ENCODE measurements around the gene TEX52. TPM values are rescaled to one million over a fixed set of nuclear protein-coding genes. Genes with fewer than 3 reads are reported as not detected.

The TEX52 gene
- total RNA-seq (not detected), polyA plus RNA-seq (not detected)

DNA sequence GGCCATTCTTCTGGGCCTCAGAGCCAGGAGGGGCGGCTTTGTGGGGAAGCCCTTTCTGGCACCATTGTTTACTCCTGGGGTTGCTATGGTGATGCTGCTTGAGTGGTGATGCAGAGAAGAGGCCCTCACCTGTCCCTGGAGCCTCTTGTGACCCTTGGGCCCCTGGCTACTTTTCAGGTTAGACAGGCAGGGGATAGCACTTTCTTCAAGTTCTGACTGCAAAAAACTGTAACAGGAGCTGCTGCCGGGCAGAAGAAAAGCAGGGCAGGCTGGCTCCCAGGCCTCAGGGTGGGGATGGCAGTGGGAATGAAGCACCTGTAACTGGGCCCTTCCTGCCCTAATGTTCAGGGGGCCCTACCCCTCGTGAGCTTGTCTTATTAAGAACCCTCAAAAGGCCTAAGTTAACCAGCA is at the start of gene TEX52:
TEX52 (minus strand) TSS at position 19 of the 411 bp plus-strand sequence; CDS start at position 6, 13 bp downstream.
- no peak within 1 kb of the TSS for H3K27ac ChIP-seq (ENCODE audit: low read depth, low read length)
- H3K4me1 Mint-ChIP-seq: peaks cover 0 to 2% (median 0%) of the 10 kb centered on the region in 4 donors
- intact Hi-C loops (cut with micrococcal nuclease): no loop called here
- peak within 1 kb of the TSS in 1 of 7 donors; percentile 81 for H3K27ac Mint-ChIP-seq
- H3K4me1 ChIP-seq (ENCODE audit: insufficient read depth, low read length): no peaks in the 10 kb centered on the region
- H3K4me3 ChIP-seq (ENCODE audit: low read length in 2 of 2): no peak within 1 kb of the TSS
- H3K36me3 ChIP-seq (ENCODE audit: insufficient read depth, low read length): no peaks in the 10 kb centered on the region
- no peak for DNase-seq
- CTCF ChIA-PET (ENCODE audit: partially characterized antibody): interaction anchor here (1.1 kb wide), 1 partner anchor 28 kb away, joined by 3 read pairs; no protein-coding TSS in a partner anchor
- no peaks in the 10 kb centered on the region for H3K27me3 Mint-ChIP-seq
- H3K4me3 Mint-ChIP-seq: no peak within 1 kb of the TSS
- H3K36me3 Mint-ChIP-seq: peaks cover 10 to 12% of the 10 kb centered on the region in 2 donors
- no peaks in the 10 kb centered on the region for H3K27me3 ChIP-seq (ENCODE audit: insufficient read depth, low read length)
- no peaks in the 10 kb centered on the region for H3K9me3 ChIP-seq (ENCODE audit: control insufficient read depth in 1 of 2, low read length in 2 of 2)
- POLR2A ChIA-PET (ENCODE audit: partially characterized antibody): no interaction called here
- H3K9me3 Mint-ChIP-seq: no peaks in the 10 kb centered on the region

DNA sequence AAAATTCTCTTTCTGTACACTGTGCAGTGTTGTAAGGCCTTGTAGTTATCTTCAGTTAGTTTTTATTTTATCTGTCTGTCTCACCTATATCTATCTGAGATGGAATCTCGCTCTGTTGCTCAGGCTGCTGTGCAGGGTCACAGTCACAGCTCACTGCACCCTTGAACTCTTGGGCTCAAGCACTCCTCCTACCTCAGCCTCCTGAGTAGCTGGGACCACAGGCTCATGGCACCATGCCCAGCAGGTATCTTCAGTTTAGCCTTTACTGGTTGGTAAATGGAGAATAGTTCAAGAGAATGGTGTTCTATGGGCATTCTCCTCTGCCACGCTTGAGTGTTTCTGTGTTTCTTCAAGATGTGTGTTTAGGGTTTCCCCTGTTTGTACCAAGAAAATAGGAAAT is 47.4 kb upstream of the TEX52 start:
- ChIA-PET CTCF (ENCODE audit: partially characterized antibody) (no interaction called here), POLR2A (ENCODE audit: partially characterized antibody) (no interaction called here)
- Mint-ChIP-seq H3K4me3 (no peak overlapping the region), H3K27ac (no peak overlapping the region), H3K4me1 (peaks cover 0 to 3% (median 0%) of the 10 kb centered on the region in 4 donors), H3K36me3 (peaks cover 0 to 2% of the 10 kb centered on the region in 2 donors), H3K27me3 (no peaks in the 10 kb centered on the region), H3K9me3 (no peaks in the 10 kb centered on the region)
- no peaks in the 10 kb centered on the region for H3K27me3 ChIP-seq (ENCODE audit: insufficient read depth, low read length)
- no peaks in the 10 kb centered on the region for H3K9me3 ChIP-seq (ENCODE audit: control insufficient read depth in 1 of 2, low read length in 2 of 2)
- intact Hi-C loops (cut with micrococcal nuclease): no loop called here
- no peaks in the 10 kb centered on the region for H3K4me1 ChIP-seq (ENCODE audit: insufficient read depth, low read length)
- no peaks in the 10 kb centered on the region for H3K36me3 ChIP-seq (ENCODE audit: insufficient read depth, low read length)
- no peak for DNase-seq
- H3K4me3 ChIP-seq (ENCODE audit: low read length in 2 of 2): no peak overlapping the region
- no peak overlapping the region for H3K27ac ChIP-seq (ENCODE audit: low read depth, low read length)

DNA sequence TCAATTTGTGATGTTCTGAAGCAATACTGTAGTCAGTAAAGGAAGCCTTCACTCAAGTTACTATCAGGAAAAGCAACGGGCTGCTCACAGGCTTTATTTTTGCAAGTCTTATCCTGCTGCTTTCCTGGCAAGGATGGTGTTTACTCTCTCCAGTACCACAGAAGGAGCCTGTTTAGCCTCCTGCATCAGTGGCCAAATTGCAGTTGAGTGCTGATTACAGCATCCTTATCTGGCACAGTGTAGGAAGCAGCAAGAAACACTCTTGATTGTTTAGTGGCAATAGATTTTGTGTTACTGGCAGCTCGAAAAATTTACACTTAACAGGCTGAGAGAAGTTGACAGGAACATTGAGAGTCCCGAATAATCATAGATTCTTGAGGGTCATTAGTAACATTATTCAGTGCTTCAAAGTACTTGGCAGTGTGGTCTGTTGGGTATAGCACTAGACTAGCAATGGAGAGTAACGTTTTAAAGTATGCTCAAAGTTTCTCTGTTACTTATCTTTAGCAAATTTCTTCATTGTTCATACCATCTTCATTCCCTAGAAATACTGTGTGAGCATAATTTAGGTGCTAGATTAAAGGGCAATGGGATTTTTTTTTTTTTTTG is 45.5 kb upstream of the TEX52 start:
- Mint-ChIP-seq H3K27me3 (no peaks in the 10 kb centered on the region), H3K36me3 (no peaks in the 10 kb centered on the region), H3K9me3 (no peaks in the 10 kb centered on the region), H3K27ac (no peak overlapping the region), H3K4me3 (no peak overlapping the region), H3K4me1 (peaks cover 0 to 3% (median 0%) of the 10 kb centered on the region in 4 donors)
- Histone ChIP-seq H3K27ac (ENCODE audit: low read depth, low read length) (no peak overlapping the region), H3K36me3 (ENCODE audit: insufficient read depth, low read length) (no peaks in the 10 kb centered on the region), H3K4me1 (ENCODE audit: insufficient read depth, low read length) (no peaks in the 10 kb centered on the region), H3K9me3 (ENCODE audit: control insufficient read depth in 1 of 2, low read length in 2 of 2) (no peaks in the 10 kb centered on the region), H3K27me3 (ENCODE audit: insufficient read depth, low read length) (no peaks in the 10 kb centered on the region), H3K4me3 (ENCODE audit: low read length in 2 of 2) (no peak overlapping the region)
- no peak for DNase-seq
- intact Hi-C loops (cut with micrococcal nuclease): no loop called here
- POLR2A ChIA-PET (ENCODE audit: partially characterized antibody): no interaction called here
- CTCF ChIA-PET (ENCODE audit: partially characterized antibody): no interaction called here

DNA sequence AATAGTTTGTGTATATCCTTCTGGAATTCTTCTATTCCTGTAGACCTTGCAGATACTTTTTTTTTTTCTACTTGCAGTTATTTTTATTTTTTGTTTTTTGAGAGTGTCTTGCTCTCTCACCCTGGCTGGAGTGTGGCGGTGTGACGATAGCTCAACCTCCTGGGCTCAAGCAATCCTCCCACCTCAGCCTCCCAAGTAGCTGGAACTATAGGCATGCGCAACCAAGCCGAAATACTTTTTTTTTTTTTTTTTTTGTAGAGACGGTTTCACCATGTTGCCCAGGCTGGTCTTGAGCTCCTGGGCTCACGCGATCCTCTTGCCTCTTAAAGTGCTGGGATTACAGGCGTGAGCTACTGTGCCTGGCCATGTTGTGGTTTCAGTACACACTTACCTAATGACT is 43.8 kb upstream of the TEX52 start:
- DNase-seq: no peak
- intact Hi-C loops (cut with micrococcal nuclease): no loop called here

DNA sequence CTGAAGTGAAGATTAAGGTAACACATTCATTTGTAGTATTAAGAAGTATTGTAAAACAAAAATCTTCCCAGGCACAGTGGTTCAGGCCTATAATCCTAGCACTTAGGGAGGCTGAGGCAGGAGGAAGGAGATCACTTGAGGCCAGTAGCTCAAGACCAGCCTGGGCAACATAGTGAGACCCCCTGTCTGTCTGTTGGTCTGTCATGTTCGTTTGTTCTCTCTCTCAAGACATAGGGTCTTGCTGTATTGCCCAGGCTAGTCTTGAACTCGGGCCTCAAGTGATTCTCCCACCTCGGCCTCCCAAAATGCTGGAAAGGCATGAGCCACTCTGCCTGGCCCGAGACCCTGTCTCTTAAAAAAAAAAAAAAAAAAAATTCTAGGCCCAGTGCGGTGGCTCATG is 40.6 kb upstream of the TEX52 start:
- Histone ChIP-seq H3K27ac (ENCODE audit: low read depth, low read length) (no peak overlapping the region), H3K4me3 (ENCODE audit: low read length in 2 of 2) (no peak overlapping the region), H3K36me3 (ENCODE audit: insufficient read depth, low read length) (no peaks in the 10 kb centered on the region), H3K27me3 (ENCODE audit: insufficient read depth, low read length) (no peaks in the 10 kb centered on the region), H3K9me3 (ENCODE audit: control insufficient read depth in 1 of 2, low read length in 2 of 2) (no peaks in the 10 kb centered on the region), H3K4me1 (ENCODE audit: insufficient read depth, low read length) (no peaks in the 10 kb centered on the region)
- ChIA-PET CTCF (ENCODE audit: partially characterized antibody) (no interaction called here), POLR2A (ENCODE audit: partially characterized antibody) (no interaction called here)
- Mint-ChIP-seq H3K9me3 (no peaks in the 10 kb centered on the region), H3K4me3 (no peak overlapping the region), H3K36me3 (no peaks in the 10 kb centered on the region), H3K4me1 (peaks cover 0 to 8% (median 4%) of the 10 kb centered on the region in 4 donors), H3K27me3 (no peaks in the 10 kb centered on the region), H3K27ac (no peak overlapping the region)
- intact Hi-C loops (cut with micrococcal nuclease): no loop called here
- DNase-seq: no peak

More for the DNA sequence above, 43.8 kb upstream of the TEX52 start:
- no peak overlapping the region for H3K4me3 Mint-ChIP-seq
- H3K9me3 ChIP-seq (ENCODE audit: control insufficient read depth in 1 of 2, low read length in 2 of 2): no peaks in the 10 kb centered on the region
- H3K27me3 Mint-ChIP-seq: no peaks in the 10 kb centered on the region
- POLR2A ChIA-PET (ENCODE audit: partially characterized antibody): interaction anchor here (1.0 kb wide), 1 partner anchor 24 kb away, joined by 4 read pairs; the partner anchor contains the start of genes FOXM1 and RHNO1
- H3K36me3 ChIP-seq (ENCODE audit: insufficient read depth, low read length): no peaks in the 10 kb centered on the region
- no peak overlapping the region for H3K27ac Mint-ChIP-seq
- H3K27me3 ChIP-seq (ENCODE audit: insufficient read depth, low read length): no peaks in the 10 kb centered on the region
- H3K4me3 ChIP-seq (ENCODE audit: low read length in 2 of 2): no peak overlapping the region
- no peak overlapping the region for H3K27ac ChIP-seq (ENCODE audit: low read depth, low read length)
- H3K4me1 ChIP-seq (ENCODE audit: insufficient read depth, low read length): no peaks in the 10 kb centered on the region
- H3K9me3 Mint-ChIP-seq: no peaks in the 10 kb centered on the region
- CTCF ChIA-PET (ENCODE audit: partially characterized antibody): interaction anchor here (1.1 kb wide), 1 partner anchor 22 kb away, joined by 4 read pairs; no protein-coding TSS in a partner anchor
- peaks cover 0 to 4% (median 0%) of the 10 kb centered on the region in 4 donors for H3K4me1 Mint-ChIP-seq
- no peaks in the 10 kb centered on the region for H3K36me3 Mint-ChIP-seq

DNA sequence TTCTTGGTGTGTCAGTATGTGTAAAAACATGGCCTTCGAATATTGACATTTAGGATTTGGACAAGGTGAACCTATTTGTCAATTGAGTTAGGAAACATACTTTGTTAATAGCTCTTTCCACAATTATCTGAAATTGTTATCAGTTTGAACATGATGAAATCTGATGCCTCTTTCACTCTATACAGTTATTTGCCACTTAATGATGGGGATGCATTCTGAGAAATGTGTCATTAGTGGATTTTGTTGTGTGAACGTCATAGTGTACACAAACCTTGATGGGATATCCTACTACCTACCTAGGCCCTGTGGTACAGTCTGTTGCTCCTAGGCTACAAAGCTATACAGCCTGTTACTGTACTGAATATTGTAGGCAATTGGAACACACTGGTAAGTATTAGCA is 38.7 kb upstream of the TEX52 start:
- H3K36me3 Mint-ChIP-seq: peaks cover 0 to 3% of the 10 kb centered on the region in 2 donors
- H3K9me3 Mint-ChIP-seq: peaks cover 0 to 3% (median 0%) of the 10 kb centered on the region in 8 donors
- no peak overlapping the region for H3K4me3 Mint-ChIP-seq
- intact Hi-C loops (cut with micrococcal nuclease): no loop called here
- Histone ChIP-seq H3K4me1 (ENCODE audit: insufficient read depth, low read length) (peaks cover 7% of the 10 kb centered on the region), H3K27ac (ENCODE audit: low read depth, low read length) (no peak overlapping the region), H3K27me3 (ENCODE audit: insufficient read depth, low read length) (no peaks in the 10 kb centered on the region), H3K36me3 (ENCODE audit: insufficient read depth, low read length) (no peaks in the 10 kb centered on the region), H3K4me3 (ENCODE audit: low read length in 2 of 2) (no peak overlapping the region), H3K9me3 (ENCODE audit: control insufficient read depth in 1 of 2, low read length in 2 of 2) (no peaks in the 10 kb centered on the region)
- peak overlapping the region in 1 of 7 donors; percentile 32 for H3K27ac Mint-ChIP-seq
- CTCF ChIA-PET (ENCODE audit: partially characterized antibody): interaction anchor here (3.0 kb wide), 1 partner anchor 10 kb away, joined by 14 read pairs; no protein-coding TSS in a partner anchor
- POLR2A ChIA-PET (ENCODE audit: partially characterized antibody): no interaction called here
- peaks cover 0 to 2% of the 10 kb centered on the region in 2 donors for H3K27me3 Mint-ChIP-seq
- DNase-seq: no peak
- H3K4me1 Mint-ChIP-seq: peaks cover 10 to 20% (median 13%) of the 10 kb centered on the region in 4 donors

GRCh38 chr12:2895051-2895451 is 38.2 kb upstream of the TEX52 start:
- no peak overlapping the region for H3K4me3 Mint-ChIP-seq
- no peak for DNase-seq
- peaks cover 0 to 2% of the 10 kb centered on the region in 2 donors for H3K27me3 Mint-ChIP-seq
- Histone ChIP-seq H3K36me3 (ENCODE audit: insufficient read depth, low read length) (no peaks in the 10 kb centered on the region), H3K27ac (ENCODE audit: low read depth, low read length) (no peak overlapping the region), H3K4me3 (ENCODE audit: low read length in 2 of 2) (no peak overlapping the region), H3K4me1 (ENCODE audit: insufficient read depth, low read length) (peaks cover 10% of the 10 kb centered on the region), H3K27me3 (ENCODE audit: insufficient read depth, low read length) (no peaks in the 10 kb centered on the region), H3K9me3 (ENCODE audit: control insufficient read depth in 1 of 2, low read length in 2 of 2) (no peaks in the 10 kb centered on the region)
- peaks cover 0 to 5% of the 10 kb centered on the region in 2 donors for H3K36me3 Mint-ChIP-seq
- peak overlapping the region in 1 of 7 donors; percentile 32 for H3K27ac Mint-ChIP-seq
- POLR2A ChIA-PET (ENCODE audit: partially characterized antibody): no interaction called here
- H3K9me3 Mint-ChIP-seq: peaks cover 0 to 4% (median 0%) of the 10 kb centered on the region in 8 donors
- CTCF ChIA-PET (ENCODE audit: partially characterized antibody): interaction anchor here (3.0 kb wide), 1 partner anchor 10 kb away, joined by 14 read pairs; no protein-coding TSS in a partner anchor
- H3K4me1 Mint-ChIP-seq: peaks cover 12 to 25% (median 14%) of the 10 kb centered on the region in 4 donors
- intact Hi-C loops (cut with micrococcal nuclease): no loop called here

All from CD4-positive, alpha-beta memory T cell (primary cell).